Measurements from ENCODE around the gene SMYD3. TPM values are rescaled to one million over a fixed set of nuclear protein-coding genes. Genes with fewer than 3 reads are reported as not detected.

Gene SMYD3
- total RNA-seq, 4 donors from 2014 or later = 7.6 to 26.3 (median 13.4) TPM

GRCh38 chr1:246291127-246291526 lies 216.0 kb downstream of the SMYD3 start:
- ATAC-seq (ENCODE audit: low FRiP score) (no peak), DNase-seq (ENCODE audit: low spot score) (no peak)
- TF ChIP-seq CTCF (IDR thresholded peaks at IDR 0.05) = no peak

GRCh38 chr1:246283771-246284410 lies 223.2 kb downstream of the SMYD3 start:
- DNase-seq (ENCODE audit: low spot score) (no peak), ATAC-seq (ENCODE audit: low FRiP score) (no peak)
- TF ChIP-seq CTCF (IDR thresholded peaks at IDR 0.05) = no peak

DNA sequence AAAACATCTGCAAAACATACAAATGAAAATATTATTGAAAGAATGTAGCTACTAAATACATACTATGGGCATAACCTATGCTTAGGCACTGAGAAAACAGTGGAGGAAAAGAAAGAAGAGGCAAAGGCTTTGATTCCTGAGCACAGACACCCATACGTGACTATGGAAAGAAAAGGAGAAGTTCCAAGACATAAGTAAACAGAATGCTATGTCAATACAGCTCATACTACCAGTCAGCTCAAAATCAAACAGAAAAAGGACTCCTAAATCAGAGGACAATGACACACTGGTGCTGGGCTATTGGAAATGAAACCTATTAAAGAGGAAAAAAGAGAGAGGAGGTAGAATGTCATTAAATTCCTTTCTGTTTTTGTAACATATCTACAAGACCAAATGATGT lies 225.4 kb downstream of the SMYD3 start:
- TF ChIP-seq CTCF (IDR thresholded peaks at IDR 0.05) = no peak
- ATAC-seq (ENCODE audit: low FRiP score) (no peak), DNase-seq (ENCODE audit: low spot score) (no peak)

DNA sequence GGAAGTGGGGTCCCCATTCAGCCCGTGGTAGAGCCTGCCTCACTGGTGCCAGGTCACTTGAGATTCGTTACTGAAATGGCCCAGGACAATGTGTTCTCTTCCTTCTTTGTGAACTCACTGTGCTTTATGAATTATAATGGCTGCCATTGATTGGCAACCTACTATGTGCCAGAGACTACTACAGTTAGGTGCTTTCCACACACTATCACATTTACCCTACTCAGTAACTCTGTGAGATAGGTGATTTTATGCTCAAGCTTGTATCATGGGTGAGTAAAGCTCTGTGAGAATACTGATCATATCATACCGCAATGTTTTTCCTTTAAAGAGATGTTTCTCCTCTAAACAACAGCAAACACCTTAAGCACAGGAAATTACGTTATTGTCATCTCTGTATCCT lies 225.9 kb downstream of the SMYD3 start:
- DNase-seq (ENCODE audit: low spot score) = no peak
- ATAC-seq (ENCODE audit: low FRiP score) = no peak
- no peak for TF ChIP-seq CTCF (IDR thresholded peaks at IDR 0.05)

DNA sequence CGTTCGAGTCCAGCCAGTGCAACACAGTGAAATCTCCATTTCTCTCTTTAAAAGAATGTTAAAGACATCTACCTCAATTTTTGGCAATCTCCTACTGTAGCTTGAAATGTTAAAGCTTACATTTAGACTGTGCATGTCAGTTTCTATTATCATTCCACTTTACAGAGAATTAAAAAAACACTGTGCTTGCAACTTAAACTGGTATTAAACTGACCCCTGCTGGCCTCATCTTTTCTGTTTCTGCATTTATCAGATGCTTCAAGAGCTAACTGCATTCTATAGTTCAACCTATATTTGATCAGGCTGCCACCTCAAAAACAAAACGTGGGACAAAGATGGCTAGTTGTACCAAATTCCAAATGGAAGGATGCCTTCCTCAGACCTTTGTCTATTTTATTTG lies 226.5 kb downstream of the SMYD3 start:
- no peak for TF ChIP-seq CTCF (IDR thresholded peaks at IDR 0.05)
- ATAC-seq (ENCODE audit: low FRiP score) = no peak

DNA sequence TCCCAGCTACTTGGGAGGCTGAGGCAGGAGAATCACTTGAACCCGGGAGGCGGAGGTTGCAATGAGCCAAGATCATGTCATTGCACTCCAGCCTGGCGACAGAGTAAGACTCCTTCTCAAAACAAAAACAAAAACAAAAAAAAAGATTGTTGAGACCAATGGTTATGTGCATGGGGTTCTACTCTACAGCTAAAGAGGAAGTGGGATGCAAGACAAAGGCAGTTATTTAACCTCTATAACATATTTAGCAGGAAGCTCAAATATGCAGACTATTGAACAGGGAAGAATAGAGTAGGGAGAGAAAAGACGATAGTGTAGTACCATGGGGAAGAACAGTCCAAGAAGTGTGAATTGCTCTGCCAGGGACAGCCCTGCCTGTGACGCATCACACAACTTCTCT lies 227.7 kb downstream of the SMYD3 start:
- no peak for TF ChIP-seq CTCF (IDR thresholded peaks at IDR 0.05)
- no peak for ATAC-seq (ENCODE audit: low FRiP score)

More for the DNA sequence above, 226.5 kb downstream of the SMYD3 start:
- no peak for DNase-seq (ENCODE audit: low spot score)

GRCh38 chr1:246278371-246278770 lies 228.7 kb downstream of the SMYD3 start:
- ATAC-seq (ENCODE audit: low FRiP score) (no peak), DNase-seq (ENCODE audit: low spot score) (no peak)
- TF ChIP-seq CTCF (IDR thresholded peaks at IDR 0.05) = no peak

More for the DNA sequence above, 227.7 kb downstream of the SMYD3 start:
- no peak for DNase-seq (ENCODE audit: low spot score)

Measured in omental fat pad (tissue), 4 donors.